Endothelial cell of umbilical vein (primary cell): ENCODE data around the gene EXOSC6. TPM values are rescaled to one million over a fixed set of nuclear protein-coding genes. Genes with fewer than 3 reads are reported as not detected.

Experiments used
- Bru-seq: library from RNA; stranded (reverse); fragments of 400-500 nt; gene quantifications from one replicate; lab custom pipeline; 2021; lab: Mats Ljungman, UMichigan
- BruChase-seq, 2 experiments: library from RNA; stranded (reverse); fragments of 400-500 nt; gene quantifications; one replicate each; lab custom pipeline; 2021; lab: Mats Ljungman, UMichigan
- BruUV-seq: library from RNA; stranded (reverse); fragments of 400-500 nt; replicated peaks from 2 replicates; lab custom pipeline; 2021; lab: Mats Ljungman, UMichigan
- CTCF ChIA-PET: fragments of 300-600, 350-600 bp; sonication (Branson Sonifier 250); formaldehyde crosslinking; loops from one replicate; lab custom pipeline; 2021; ENCODE audit warnings: antibody characterized with exemption, inconsistent platforms; lab: Charles Lee
- POLR2A ChIA-PET: fragments of 300-600, 350-600 bp; sonication (Branson Sonifier 250); formaldehyde crosslinking; loops from one replicate; lab custom pipeline; 2021; ENCODE audit warnings: antibody characterized with exemption, inconsistent platforms; lab: Charles Lee
- DNase-seq: peaks from one replicate; pipeline ENCODE4 v3.0.0-alpha.2; 2011; ENCODE audit warnings: low read depth, low spot score
- FAIRE-seq: peaks from 2 replicates; lab custom pipeline; 2011; peaks lifted over from hg19 to GRCh38; lab: Jason Lieb, UNC
- H2AFZ ChIP-seq: 2 replicates; pipeline ENCODE4 v1.6.0; 2012; ENCODE audit warnings: low read depth, low read length, control low read depth, inconsistent platforms
- H3K27ac ChIP-seq: 2 replicates; pipeline ENCODE4 v1.5.1; 2011; ENCODE audit warnings: low read depth, mild to moderate bottlenecking, control low read depth, low read length, moderate library complexity; ENCODE audit not compliant: insufficient read depth
- H3K27me3 ChIP-seq, 2 experiments: 2 replicates each; pipeline versions ENCODE4 v1.6.0 to v1.6.1; 2011; ENCODE audit warnings: low read length in 2 of 2, mixed read lengths in 1 of 2; ENCODE audit not compliant: control insufficient read depth in 2 of 2, insufficient read depth in 2 of 2
- H3K36me3 ChIP-seq, 2 experiments: 2 replicates in 1 of 2; 3 replicates in 1 of 2; pipeline ENCODE4 v1.5.1; 2011; ENCODE audit warnings: low read length in 2 of 2, mild to moderate bottlenecking in 1 of 2, moderate library complexity in 1 of 2; ENCODE audit not compliant: control insufficient read depth in 2 of 2, insufficient read depth in 2 of 2; ENCODE audit errors: extremely low read depth in 1 of 2
- H3K4me1 ChIP-seq: 3 replicates; pipeline ENCODE4 v1.5.1; 2011; ENCODE audit warnings: mild to moderate bottlenecking, low read length; ENCODE audit not compliant: control insufficient read depth, insufficient read depth; ENCODE audit errors: extremely low read depth
- H3K4me2 ChIP-seq: 2 replicates; pipeline ENCODE4 v1.6.1; 2011; ENCODE audit warnings: low read length, control low read depth, mixed read lengths; ENCODE audit not compliant: insufficient read depth
- H3K4me3 ChIP-seq, 3 experiments: fragments of 200-600 bp in 1 of 3; sonication (generic), shearing (Covaris generic) in 1 of 3; replicated peaks in 1 of 3; 2 replicates each; pipeline ENCODE4 v1.5.1; 2011 to 2016; ENCODE audit warnings: control low read depth in 3 of 3, low read length in 3 of 3, mild to moderate bottlenecking in 2 of 3, inconsistent platforms in 1 of 3, low read depth in 1 of 3, moderate library complexity in 1 of 3; ENCODE audit not compliant: insufficient read depth in 1 of 3
- H3K79me2 ChIP-seq: 2 replicates; pipeline ENCODE4 v1.6.0; 2012; ENCODE audit warnings: low read length, inconsistent platforms; ENCODE audit not compliant: control insufficient read depth, insufficient read depth
- H3K9ac ChIP-seq: replicated peaks from 2 replicates; pipeline ENCODE3; 2011; ENCODE audit warnings: low read length, control low read depth; ENCODE audit not compliant: insufficient read depth; ENCODE audit errors: extremely low read depth
- H3K9me1 ChIP-seq: replicated peaks from 3 replicates; pipeline ENCODE4 v1.6.0; 2011; ENCODE audit warnings: mild to moderate bottlenecking, low read length; ENCODE audit not compliant: control insufficient read depth, insufficient read depth; ENCODE audit errors: extremely low read depth
- H3K9me3 ChIP-seq: replicated peaks from 2 replicates; pipeline ENCODE4 v1.5.1; 2012; ENCODE audit warnings: low read length, inconsistent platforms; ENCODE audit not compliant: control insufficient read depth, insufficient read depth
- H4K20me1 ChIP-seq: replicated peaks from 2 replicates; pipeline ENCODE3; 2011; ENCODE audit warnings: mild to moderate bottlenecking, low read length; ENCODE audit not compliant: control insufficient read depth, insufficient read depth; ENCODE audit errors: extremely low read depth
- EZH2 ChIP-seq: IDR thresholded peaks from 2 replicates; pipeline ENCODE4 v1.6.1; 2012; ENCODE audit warnings: borderline replicate concordance, low read depth, mild to moderate bottlenecking, moderate library complexity, low read length, inconsistent platforms; ENCODE audit not compliant: severe bottlenecking
- FOS ChIP-seq: IDR thresholded peaks from 2 replicates; pipeline ENCODE4 v1.6.1; 2011; ENCODE audit warnings: mild to moderate bottlenecking, low read length, moderate library complexity, borderline replicate concordance; ENCODE audit not compliant: insufficient read depth
- GATA2 ChIP-seq: IDR thresholded peaks from 2 replicates; pipeline ENCODE4 v1.7.0; 2011; ENCODE audit warnings: low read depth, mild to moderate bottlenecking, moderate library complexity, mixed read lengths, low read length; ENCODE audit not compliant: insufficient read length, insufficient read depth
- JUN ChIP-seq: IDR thresholded peaks from 2 replicates; pipeline ENCODE4 v1.6.1; 2011; ENCODE audit warnings: borderline replicate concordance, low read depth; ENCODE audit not compliant: insufficient read length, insufficient read depth
- MYC ChIP-seq: IDR thresholded peaks from one replicate; pipeline ENCODE4 v1.6.1; 2011; ENCODE audit warnings: mild to moderate bottlenecking, low read depth, low read length
- POLR2A ChIP-seq: IDR thresholded peaks from 2 replicates; pipeline ENCODE4 v1.6.1; 2012; ENCODE audit warnings: low read depth, mild to moderate bottlenecking, control low read depth, low read length
- POLR2AphosphoS5 ChIP-seq: IDR thresholded peaks from 2 replicates; pipeline ENCODE4 v1.6.1; 2012; ENCODE audit warnings: low read depth, mild to moderate bottlenecking, control low read depth, low read length, moderate library complexity; ENCODE audit not compliant: insufficient read depth
- dilution Hi-C: fragments of 300-500 bp; cut with MboI; formaldehyde crosslinking; loops from one replicate; pipeline ENCODE4 v1.15.0; 2019; ENCODE audit warnings: low sequenced_read_pairs; ENCODE audit not compliant: extremely low pct_ligation_motif_present
- intact Hi-C: fragments of 100-400 bp; cut with micrococcal nuclease; formaldehyde crosslinking; loops from one replicate; pipeline ENCODE4 v1.10.0; 2022
- long read RNA-seq: library from polyadenylated mRNA; stranded (forward); transcript quantifications from one replicate; pipeline ENCODE4 v2.0.0, GENCODE V29; 2021
- polyA minus RNA-seq, 3 experiments: library from RNA; depleted of rRNA, polyadenylated mRNA; stranded (reverse); fragments of >200 nt; gene quantifications; 1 replicate in 1 of 3; 2 replicates in 2 of 3; pipeline ENCODE4 v1.2.3, GENCODE V29; 2011
- polyA plus RNA-seq, 4 experiments: library from polyadenylated mRNA; depleted of rRNA in 3 of 4; stranded (reverse) in 3 of 4; unstranded in 1 of 4; fragments of >200 nt; gene quantifications; 2 replicates each; pipeline versions ENCODE4 v1.2.1 to v1.2.3, GENCODE V29; 2011 to 2012; ENCODE audit warnings: missing spikeins in 1 of 4
- total RNA-seq: library from RNA; stranded (reverse); gene quantifications from 2 replicates; pipeline ENCODE4 v1.2.3, GENCODE V29; 2021
- TF ChIP-seq, protein P1 (sequence below), 2 donors: IDR thresholded peaks; 1 replicate in 1 of 2; 2 replicates in 1 of 2; pipeline ENCODE4 v1.5.1; 2011; ENCODE audit warnings: low read length in 2 of 2, mild to moderate bottlenecking in 2 of 2, moderate library complexity in 2 of 2, control low read depth in 1 of 2, inconsistent platforms in 1 of 2, low read depth in 1 of 2; ENCODE audit not compliant: insufficient read depth in 1 of 2; ENCODE audit errors: extremely low read depth in 1 of 2
- TF ChIP-seq, protein P2 (sequence below): IDR thresholded peaks from 2 replicates; pipeline ENCODE4 v1.6.1; 2011; ENCODE audit not compliant: insufficient read depth, insufficient read length

Gene EXOSC6
- total RNA-seq (29.2 and 30.6 TPM in 2 replicates), polyA plus RNA-seq (11.6 and 12.6 TPM in 2 replicates), polyA minus RNA-seq (10.3 and 12.3 TPM in 2 replicates), Bru-seq, nascent RNA (percentile 92 among the genes with signal in this experiment), BruChase-seq, experiment 1, labeled RNA remaining after a 6-hour chase (percentile 98 among the genes with signal in this experiment), BruChase-seq, experiment 2, labeled RNA remaining after a 2-hour chase (percentile 99 among the genes with signal in this experiment)
- polyA plus RNA-seq (2011; cell fraction: cytosol; rRNA removed) = 10.8 and 10.9 TPM in 2 replicates
- 8.4 and 10.0 TPM in 2 replicates for polyA plus RNA-seq (2011; cell fraction: nucleus; rRNA removed)
- polyA plus RNA-seq (2012) = 6.7 and 7.4 TPM in 2 replicates
- 16.2 TPM for polyA minus RNA-seq (2011; cell fraction: cytosol; rRNA and poly(A)+ RNA removed)
- polyA minus RNA-seq (2011; cell fraction: nucleus; rRNA and poly(A)+ RNA removed) = 8.8 and 11.3 TPM in 2 replicates
- long read RNA-seq, full-length matches to known transcripts = 161 of 164 reads
- long read RNA-seq, partial matches to known transcripts = 0 of 164 reads
- long read RNA-seq, other reads (novel, unspliced or antisense) = 3 of 164 reads

DNA sequence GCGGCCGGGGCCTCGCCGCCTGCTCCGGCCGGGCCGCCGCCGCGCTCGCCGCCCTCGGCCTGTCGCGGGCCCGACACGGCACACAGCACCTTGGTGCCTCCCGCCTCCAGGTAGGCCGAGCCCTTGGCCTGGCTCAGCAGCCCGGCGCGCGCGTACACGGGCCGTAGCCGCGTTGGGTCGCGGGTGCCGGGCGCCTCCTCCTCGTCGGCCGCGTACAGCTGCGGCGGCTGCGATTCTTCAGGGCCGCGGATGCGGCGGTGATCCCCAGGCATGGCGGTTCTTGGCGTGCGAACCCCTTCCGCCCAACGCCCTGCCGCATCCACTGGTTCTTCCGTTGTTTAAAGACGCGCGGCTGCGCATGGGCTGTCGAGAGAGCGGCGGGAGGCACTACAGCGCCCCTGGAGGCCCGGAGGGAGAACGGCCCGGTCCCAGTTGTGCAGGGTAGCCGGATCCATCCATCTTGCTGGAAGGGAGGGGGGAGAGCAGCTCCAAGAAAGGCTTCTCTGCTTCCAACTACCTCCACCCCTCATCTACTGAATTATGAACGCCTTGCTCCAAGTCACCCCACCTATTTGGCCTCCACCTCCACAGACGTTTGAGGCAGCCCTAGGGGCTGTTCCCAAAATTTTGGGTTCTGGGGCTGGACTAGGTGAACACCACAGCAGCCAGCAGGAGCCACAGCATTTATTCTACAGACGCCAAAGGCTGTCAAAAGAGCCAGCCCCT, at the start of gene EXOSC6:
Gene EXOSC6, minus strand, starts transcription at position 312 of the 726 bp plus-strand sequence. Its CDS starts 40 bp downstream, at position 272.
- H3K4me3 ChIP-seq = peak within 1 kb of the TSS; percentile 64 to 67 (median 66)
- dilution Hi-C loops (no loop called here), intact Hi-C loops (loop anchor here (1.0 kb wide), 2 partner anchors 86 to 274 kb away; no protein-coding TSS in a partner anchor)
- peak; percentile 87 for FAIRE-seq
- H3K36me3 ChIP-seq = peaks cover 10 to 38% of the 10 kb centered on the region in 2 experiments
- peak within 1 kb of the TSS; percentile 54 for H3K27ac ChIP-seq
- H3K27me3 ChIP-seq = no peaks in the 10 kb centered on the region
- H2AFZ ChIP-seq = peak within 1 kb of the TSS; percentile 49
- peak; percentile 95 for DNase-seq
- no peaks in the 10 kb centered on the region for H3K9me1 ChIP-seq
- H4K20me1 ChIP-seq = no peaks in the 10 kb centered on the region
- peak within 1 kb of the TSS; percentile 52 for H3K9ac ChIP-seq
- CTCF ChIA-PET = interaction anchor here (1.0 to 1.9 kb wide), 9 partner anchors 11 to 92 kb away, joined by 3 to 12 read pairs (median 6); partner anchors contain the start of gene AARS1
- H3K9me3 ChIP-seq = no peaks in the 10 kb centered on the region
- BruUV-seq = no TSS peak
- no peak for TF ChIP-seq MYC
- no peak for TF ChIP-seq EZH2
- TF ChIP-seq JUN = no peak
- peak; percentile 95 for TF ChIP-seq POLR2AphosphoS5
- TF ChIP-seq GATA2 = no peak
- TF ChIP-seq FOS = no peak
- TF ChIP-seq, protein P1, sequence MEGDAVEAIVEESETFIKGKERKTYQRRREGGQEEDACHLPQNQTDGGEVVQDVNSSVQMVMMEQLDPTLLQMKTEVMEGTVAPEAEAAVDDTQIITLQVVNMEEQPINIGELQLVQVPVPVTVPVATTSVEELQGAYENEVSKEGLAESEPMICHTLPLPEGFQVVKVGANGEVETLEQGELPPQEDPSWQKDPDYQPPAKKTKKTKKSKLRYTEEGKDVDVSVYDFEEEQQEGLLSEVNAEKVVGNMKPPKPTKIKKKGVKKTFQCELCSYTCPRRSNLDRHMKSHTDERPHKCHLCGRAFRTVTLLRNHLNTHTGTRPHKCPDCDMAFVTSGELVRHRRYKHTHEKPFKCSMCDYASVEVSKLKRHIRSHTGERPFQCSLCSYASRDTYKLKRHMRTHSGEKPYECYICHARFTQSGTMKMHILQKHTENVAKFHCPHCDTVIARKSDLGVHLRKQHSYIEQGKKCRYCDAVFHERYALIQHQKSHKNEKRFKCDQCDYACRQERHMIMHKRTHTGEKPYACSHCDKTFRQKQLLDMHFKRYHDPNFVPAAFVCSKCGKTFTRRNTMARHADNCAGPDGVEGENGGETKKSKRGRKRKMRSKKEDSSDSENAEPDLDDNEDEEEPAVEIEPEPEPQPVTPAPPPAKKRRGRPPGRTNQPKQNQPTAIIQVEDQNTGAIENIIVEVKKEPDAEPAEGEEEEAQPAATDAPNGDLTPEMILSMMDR (IDR thresholded peaks at IDR 0.05; ENCODE audit: extremely low read depth in 1 of 2, insufficient read depth in 1 of 2, low read depth in 1 of 2, low read length in 2 of 2) = peak; percentile 96 to 97
- peak; percentile 86 for TF ChIP-seq POLR2A
- TF ChIP-seq, protein P2, sequence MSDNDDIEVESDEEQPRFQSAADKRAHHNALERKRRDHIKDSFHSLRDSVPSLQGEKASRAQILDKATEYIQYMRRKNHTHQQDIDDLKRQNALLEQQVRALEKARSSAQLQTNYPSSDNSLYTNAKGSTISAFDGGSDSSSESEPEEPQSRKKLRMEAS = no peak
- H3K4me2 ChIP-seq = peak within 1 kb of the TSS; percentile 86
- peaks cover 26% of the 10 kb centered on the region for H3K79me2 ChIP-seq
- POLR2A ChIA-PET = no interaction called here
- peaks cover 3% of the 10 kb centered on the region for H3K4me1 ChIP-seq
